Measurements from ENCODE around the gene PUS1.

PUS1 gene

GRCh38 chr12:131941987-131942341 lies 12.9 kb downstream of the PUS1 start:
- H3K36me3 ChIP-seq (ENCODE audit: insufficient read depth, low read length), result peaks cover 5% of the 10 kb centered on the region; the same call in 1 of the 2 replicates
- H4K20me1 ChIP-seq (ENCODE audit: insufficient read depth, low read length, poor library complexity, severe bottlenecking), result no peaks in the 10 kb centered on the region
- TF ChIP-seq EZH2phosphoT487 (IDR thresholded peaks at IDR 0.05; ENCODE audit: borderline replicate concordance) (no peak), CTCF (conservative IDR thresholded peaks at IDR 0.05; ENCODE audit: low read length) (no peak)

GRCh38 chr12:131942671-131943070 lies 13.6 kb downstream of the PUS1 start:
- Histone ChIP-seq H3K4me3 (ENCODE audit: low read length, poor library complexity, severe bottlenecking) (no peak overlapping the region), H3K9ac (ENCODE audit: low read depth, low read length, poor library complexity, severe bottlenecking) (no peak overlapping the region), H3K9me2 (replicated peaks; ENCODE audit: low read depth, low read length) (no peaks in the 10 kb centered on the region), H3K4me1 (ENCODE audit: insufficient read depth, low read length, poor library complexity, severe bottlenecking) (peaks cover 5% of the 10 kb centered on the region), H3K27me3 (ENCODE audit: insufficient read depth, low read length, poor library complexity, severe bottlenecking) (no peaks in the 10 kb centered on the region), H2AFZ (ENCODE audit: low read length) (no peak overlapping the region), H3F3A (ENCODE audit: low read depth) (0 out of 2 replicates have a peak, but pooled peaks cover under 1% of the 10 kb centered on the region), H4K20me1 (ENCODE audit: insufficient read depth, low read length, poor library complexity, severe bottlenecking) (no peaks in the 10 kb centered on the region), H3K79me2 (ENCODE audit: insufficient read depth, low read length) (no peaks in the 10 kb centered on the region), H3K36me3 (ENCODE audit: insufficient read depth, low read length) (peaks cover 5% of the 10 kb centered on the region; the same call in 1 of the 2 replicates), H3K9me3 (ENCODE audit: insufficient read depth, low read depth, low read length) (no peaks in the 10 kb centered on the region), H3K4me2 (ENCODE audit: low read depth, low read length, poor library complexity, severe bottlenecking) (no peak overlapping the region)
- no peak for TF ChIP-seq EZH2phosphoT487 (IDR thresholded peaks at IDR 0.05; ENCODE audit: borderline replicate concordance)
- no peak for TF ChIP-seq CTCF (conservative IDR thresholded peaks at IDR 0.05; ENCODE audit: low read length)

More at GRCh38 chr12:131941987-131942341, 12.9 kb downstream of the PUS1 start:
- Histone ChIP-seq H3K9me3 (ENCODE audit: insufficient read depth, low read depth, low read length) (no peaks in the 10 kb centered on the region), H3K9ac (ENCODE audit: low read depth, low read length, poor library complexity, severe bottlenecking) (no peak overlapping the region), H3K9me2 (replicated peaks; ENCODE audit: low read depth, low read length) (no peaks in the 10 kb centered on the region), H3K4me2 (ENCODE audit: low read depth, low read length, poor library complexity, severe bottlenecking) (no peak overlapping the region), H3K4me3 (ENCODE audit: low read length, poor library complexity, severe bottlenecking) (no peak overlapping the region), H3K79me2 (ENCODE audit: insufficient read depth, low read length) (no peaks in the 10 kb centered on the region), H3F3A (ENCODE audit: low read depth) (no peaks in the 10 kb centered on the region), H2AFZ (ENCODE audit: low read length) (no peak overlapping the region), H3K4me1 (ENCODE audit: insufficient read depth, low read length, poor library complexity, severe bottlenecking) (no peaks in the 10 kb centered on the region), H3K27me3 (ENCODE audit: insufficient read depth, low read length, poor library complexity, severe bottlenecking) (no peaks in the 10 kb centered on the region)

GRCh38 chr12:131943389-131943788 lies 14.3 kb downstream of the PUS1 start:
- Histone ChIP-seq H4K20me1 (ENCODE audit: insufficient read depth, low read length, poor library complexity, severe bottlenecking) (no peaks in the 10 kb centered on the region), H3K9me2 (replicated peaks; ENCODE audit: low read depth, low read length) (no peaks in the 10 kb centered on the region), H3K36me3 (ENCODE audit: insufficient read depth, low read length) (peaks cover 5% of the 10 kb centered on the region; the same call in 1 of the 2 replicates), H3K9ac (ENCODE audit: low read depth, low read length, poor library complexity, severe bottlenecking) (no peak overlapping the region), H3K9me3 (ENCODE audit: insufficient read depth, low read depth, low read length) (no peaks in the 10 kb centered on the region), H3K79me2 (ENCODE audit: insufficient read depth, low read length) (no peaks in the 10 kb centered on the region), H2AFZ (ENCODE audit: low read length) (no peak overlapping the region), H3F3A (ENCODE audit: low read depth) (peaks cover 7% of the 10 kb centered on the region; the same call in 1 of the 2 replicates), H3K4me2 (ENCODE audit: low read depth, low read length, poor library complexity, severe bottlenecking) (no peak overlapping the region), H3K27me3 (ENCODE audit: insufficient read depth, low read length, poor library complexity, severe bottlenecking) (no peaks in the 10 kb centered on the region), H3K4me3 (ENCODE audit: low read length, poor library complexity, severe bottlenecking) (no peak overlapping the region), H3K4me1 (ENCODE audit: insufficient read depth, low read length, poor library complexity, severe bottlenecking) (peaks cover 12% of the 10 kb centered on the region)
- TF ChIP-seq EZH2phosphoT487 (IDR thresholded peaks at IDR 0.05; ENCODE audit: borderline replicate concordance), result no peak
- TF ChIP-seq CTCF (conservative IDR thresholded peaks at IDR 0.05; ENCODE audit: low read length), result no peak

Data from Loucy (cell line).